HepG2 (cell line): ENCODE data around the gene MSI2. TPM values are rescaled to one million over a fixed set of nuclear protein-coding genes. Genes with fewer than 3 reads are reported as not detected.
A peak's percentile ranks its signal among the peaks of the same experiment; 100 is the strongest.

Experiments used
- ATAC-seq: fragments of 200-7000 bp; cut with Tn5 transposase; 3 replicates; pipeline ENCODE4 v1.9.1; 2020; ENCODE audit warnings: mild to moderate bottlenecking, moderate library complexity
- BruUV-seq: library from RNA; stranded (reverse); fragments of 400-500 nt; replicated peaks from 2 replicates; lab custom pipeline; 2021; lab: Mats Ljungman, UMichigan
- CTCF ChIA-PET: fragments of 300-600 bp; formaldehyde crosslinking; extraction: SDS; loops from one replicate; lab custom pipeline; 2021; ENCODE audit warnings: low total read pairs, inconsistent platforms, low intra/inter-chr PET ratio; lab: Yijun Ruan, JAX
- POLR2A ChIA-PET: fragments of 350-600 bp; sonication (Branson Sonifier 250); formaldehyde crosslinking; loops from one replicate; lab custom pipeline; 2020; ENCODE audit warnings: antibody characterized with exemption, inconsistent platforms; lab: Yijun Ruan, JAX
- DNase-seq: peaks from one replicate; pipeline ENCODE4 v3.0.0-alpha.2; 2015; ENCODE audit warnings: low spot score
- FAIRE-seq: peaks from 3 replicates; lab custom pipeline; 2011; peaks lifted over from hg19 to GRCh38; lab: Jason Lieb, UNC
- H2AFZ ChIP-seq: one replicate; pipeline ENCODE4 v1.6.1; 2011; ENCODE audit warnings: low read length, inconsistent platforms
- H3K27ac ChIP-seq: fragments of 300-600 bp; 3 replicates; pipeline ENCODE4 v1.8.0; 2011; ENCODE audit warnings: mixed run types, mild to moderate bottlenecking, mixed read lengths, low read length, inconsistent platforms; ENCODE audit not compliant: insufficient read depth; ENCODE audit errors: extremely low read length
- H3K27me3 ChIP-seq, 2 experiments: fragments of 200-600 bp in 1 of 2; 2 replicates in 1 of 2; 3 replicates in 1 of 2; pipeline versions ENCODE4 v1.6.0 to v1.8.0; 2011; ENCODE audit warnings: low read length in 2 of 2, mild to moderate bottlenecking in 2 of 2, moderate library complexity in 2 of 2, inconsistent platforms in 1 of 2; ENCODE audit not compliant: insufficient read depth in 2 of 2, control insufficient read depth in 1 of 2
- H3K36me3 ChIP-seq, 2 experiments: fragments of 200-600 bp in 1 of 2; replicated peaks in 1 of 2; 2 replicates in 1 of 2; 3 replicates in 1 of 2; pipeline versions ENCODE4 v1.5.1 to v1.8.0; 2011; ENCODE audit warnings: low read length in 2 of 2, inconsistent platforms in 1 of 2; ENCODE audit not compliant: insufficient read depth in 2 of 2, control insufficient read depth in 1 of 2
- H3K4me1 ChIP-seq: 2 replicates; pipeline ENCODE4 v1.5.1; 2012; ENCODE audit warnings: low read length, inconsistent platforms; ENCODE audit not compliant: insufficient read depth
- H3K4me2 ChIP-seq: 2 replicates; pipeline ENCODE4 v1.6.0; 2011; ENCODE audit warnings: low read depth, low read length, inconsistent platforms
- H3K4me3 ChIP-seq, 3 experiments: fragments of 200-600 bp in 1 of 3; sonication (generic), shearing (Covaris generic) in 1 of 3; replicated peaks in 1 of 3; 2 replicates each; pipeline ENCODE4 v1.5.1; 2011 to 2016; ENCODE audit warnings: low read length in 3 of 3, inconsistent platforms in 2 of 3, low read depth in 2 of 3, mild to moderate bottlenecking in 2 of 3, control low read depth in 1 of 3, mixed read lengths in 1 of 3; ENCODE audit not compliant: insufficient read depth in 1 of 3
- H3K79me2 ChIP-seq: one replicate; pipeline ENCODE4 v1.6.1; 2011; ENCODE audit warnings: low read length, inconsistent platforms; ENCODE audit not compliant: insufficient read depth
- H3K9ac ChIP-seq: 2 replicates; pipeline ENCODE4 v1.6.0; 2011; ENCODE audit warnings: mild to moderate bottlenecking, low read depth, low read length, inconsistent platforms; ENCODE audit not compliant: insufficient read depth
- H3K9me3 ChIP-seq: 2 replicates; pipeline ENCODE4 v1.5.1; 2012; ENCODE audit warnings: mild to moderate bottlenecking, low read length
- H4K20me1 ChIP-seq: 2 replicates; pipeline ENCODE4 v1.6.0; 2011; ENCODE audit warnings: inconsistent platforms, mild to moderate bottlenecking, low read length, moderate library complexity; ENCODE audit not compliant: insufficient read depth
- ATF4 ChIP-seq, 2 experiments: fragments of 450-650 bp in 1 of 2; sonication (generic) in 1 of 2; formaldehyde crosslinking; IDR thresholded peaks; 2 replicates each; pipeline versions ENCODE4 v1.5.0 to v1.8.0; 2020 to 2022; ENCODE audit warnings: mild to moderate bottlenecking in 1 of 2, missing genetic modification reagents in 1 of 2
- ZNF121 ChIP-seq: sonication (generic); formaldehyde crosslinking; IDR thresholded peaks from 2 replicates; pipeline ENCODE4 v1.5.0; 2020; ENCODE audit warnings: mild to moderate bottlenecking, missing genetic modification reagents
- ZNF644 ChIP-seq: IDR thresholded peaks from 2 replicates; pipeline ENCODE4 v1.6.1; 2016; ENCODE audit warnings: low read depth
- WGBS: methylation state at CpG from one replicate; pipeline ENCODE4 v1.1.6; 2017; ENCODE audit warnings: low lambda C conversion rate; 5-methylcytosine and 5-hydroxymethylcytosine counted together
- in situ Hi-C: cut with HindIII; loops from 2 replicates; pipeline ENCODE4 v1.10.0; 2017; ENCODE audit warnings: low pct_unique_long_range_greater_than_20kb; ENCODE audit not compliant: extremely low pct_ligation_motif_present
- intact Hi-C: fragments of 100-400 bp; cut with micrococcal nuclease; formaldehyde crosslinking; loops from one replicate; pipeline ENCODE4 v1.10.0; 2022; ENCODE audit not compliant: unreplicated experiment
- polyA plus RNA-seq, 8 experiments: library from polyadenylated mRNA; depleted of rRNA in 3 of 8; stranded (reverse) in 7 of 8; unstranded in 1 of 8; fragments of >200 nt; fragmentation: Illumina TruSeq in 4 of 8; extraction: Trizol in 4 of 8; gene quantifications; 2 replicates each; pipeline versions ENCODE4 v1.2.1 to v1.2.3, GENCODE V29; 2011 to 2016; ENCODE audit warnings: low read depth in 4 of 8, missing spikeins in 1 of 8, mixed read lengths in 1 of 8; ENCODE audit not compliant: insufficient read depth in 1 of 8
- total RNA-seq, 5 experiments: library from RNA; depleted of rRNA; stranded (reverse); fragments of >200 nt; fragmentation: Illumina TruSeq; extraction: Trizol; gene quantifications; 2 replicates each; pipeline ENCODE4 v1.2.3, GENCODE V29; 2016; ENCODE audit warnings: low read depth in 1 of 5
- TF ChIP-seq, protein P1 (sequence below): sonication (generic); formaldehyde crosslinking; IDR thresholded peaks from 2 replicates; pipeline ENCODE4 v1.4.0; 2020; ENCODE audit warnings: missing genetic modification reagents

MSI2 gene
- total and polyA plus RNA-seq, 2 of the 13 experiments (the other 11 are each of a cell fraction or from before 2014, with no cell fraction given): 77.5 to 78.4 TPM

DNA sequence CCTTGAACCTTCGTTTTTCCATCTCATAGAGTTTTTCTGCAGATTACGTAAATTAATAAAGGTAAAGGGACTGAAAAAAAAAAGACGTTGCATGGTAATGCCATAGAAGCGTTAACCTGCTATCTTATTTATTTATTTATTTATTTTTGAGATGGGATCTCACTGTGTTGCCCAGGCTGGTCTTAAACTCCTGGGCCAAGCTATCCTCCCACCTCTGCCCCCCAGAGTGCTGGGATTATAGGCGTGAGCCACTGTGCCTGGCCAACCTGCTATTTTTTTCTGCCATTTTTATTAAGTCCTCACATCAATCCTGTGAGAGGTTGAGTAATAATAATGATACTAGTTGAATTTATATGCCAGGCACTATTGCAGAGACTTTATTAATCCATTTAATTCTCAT, 7.9 kb downstream of the MSI2 start:
- BruUV-seq: no TSS peak
- Histone ChIP-seq H3K4me2 (no peak overlapping the region), H3K79me2 (peaks cover 89% of the 10 kb centered on the region), H2AFZ (no peak overlapping the region), H4K20me1 (peaks cover 16% of the 10 kb centered on the region), H3K27me3 (no peaks in the 10 kb centered on the region), H3K9ac (no peak overlapping the region), H3K27ac (no peak overlapping the region), H3K4me3 (no peak overlapping the region), H3K9me3 (no peaks in the 10 kb centered on the region), H3K36me3 (peaks cover 35 to 85% of the 10 kb centered on the region in 2 experiments), H3K4me1 (peaks cover 68% of the 10 kb centered on the region)
- no peak for ATAC-seq
- intact Hi-C loops (no loop called here), in situ Hi-C loops (no loop called here)
- WGBS: 99% methylated on average over 5 of the region's 5 CpGs
- CTCF ChIA-PET: no interaction called here
- POLR2A ChIA-PET: no interaction called here
- DNase-seq: no peak
- FAIRE-seq: no peak
- TF ChIP-seq ATF4 (CRISPR knock-in tag; IDR thresholded peaks at IDR 0.05) (no peak), ZNF121 (peak; percentile 57; the same call in 1 of the 2 replicates)

DNA sequence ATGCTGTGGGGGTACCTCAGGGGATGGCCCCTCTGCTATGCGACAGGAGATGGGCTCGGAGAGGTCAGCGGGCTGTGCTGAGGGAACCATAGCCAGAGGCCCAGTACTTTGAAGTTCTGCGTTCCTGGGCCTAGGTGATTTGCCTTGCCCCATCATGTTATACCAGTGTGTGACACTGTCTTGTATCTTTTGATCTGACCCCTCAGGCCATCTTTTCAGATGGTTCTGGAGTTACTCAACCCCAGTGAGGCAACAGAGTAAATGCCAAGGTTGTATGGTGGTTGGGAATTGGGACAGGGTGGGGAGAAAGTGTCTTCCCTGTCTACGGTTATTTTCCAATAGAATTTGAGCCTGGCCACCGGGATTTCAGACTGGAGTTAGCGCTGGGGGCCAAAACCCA, 8.5 kb downstream of the MSI2 start:
- in situ Hi-C loops: no loop called here
- DNase-seq: no peak

More for the DNA sequence above, 8.5 kb downstream of the MSI2 start:
- H3K79me2 ChIP-seq: peaks cover 89% of the 10 kb centered on the region
- FAIRE-seq (peak; percentile 23), ATAC-seq (no peak)
- no TSS peak for BruUV-seq
- intact Hi-C loops: no loop called here
- no peak overlapping the region for H3K27ac ChIP-seq
- no peaks in the 10 kb centered on the region for H3K9me3 ChIP-seq
- H3K4me3 ChIP-seq: no peak overlapping the region
- H3K9ac ChIP-seq: no peak overlapping the region
- 97% methylated on average over 7 of the region's 7 CpGs for WGBS
- H3K4me2 ChIP-seq: no peak overlapping the region
- ChIA-PET POLR2A (no interaction called here), CTCF (no interaction called here)
- H2AFZ ChIP-seq: no peak overlapping the region
- H3K27me3 ChIP-seq: no peaks in the 10 kb centered on the region
- TF ChIP-seq ZNF644 (CRISPR knock-in tag): 0 out of 2 replicates have a peak, but pooled peaks have one; percentile 12
- TF ChIP-seq, protein P1, sequence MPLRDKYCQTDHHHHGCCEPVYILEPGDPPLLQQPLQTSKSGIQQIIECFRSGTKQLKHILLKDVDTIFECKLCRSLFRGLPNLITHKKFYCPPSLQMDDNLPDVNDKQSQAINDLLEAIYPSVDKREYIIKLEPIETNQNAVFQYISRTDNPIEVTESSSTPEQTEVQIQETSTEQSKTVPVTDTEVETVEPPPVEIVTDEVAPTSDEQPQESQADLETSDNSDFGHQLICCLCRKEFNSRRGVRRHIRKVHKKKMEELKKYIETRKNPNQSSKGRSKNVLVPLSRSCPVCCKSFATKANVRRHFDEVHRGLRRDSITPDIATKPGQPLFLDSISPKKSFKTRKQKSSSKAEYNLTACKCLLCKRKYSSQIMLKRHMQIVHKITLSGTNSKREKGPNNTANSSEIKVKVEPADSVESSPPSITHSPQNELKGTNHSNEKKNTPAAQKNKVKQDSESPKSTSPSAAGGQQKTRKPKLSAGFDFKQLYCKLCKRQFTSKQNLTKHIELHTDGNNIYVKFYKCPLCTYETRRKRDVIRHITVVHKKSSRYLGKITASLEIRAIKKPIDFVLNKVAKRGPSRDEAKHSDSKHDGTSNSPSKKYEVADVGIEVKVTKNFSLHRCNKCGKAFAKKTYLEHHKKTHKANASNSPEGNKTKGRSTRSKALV (CRISPR knock-in tag): no peak
- H3K36me3 ChIP-seq: peaks cover 40 to 89% of the 10 kb centered on the region in 2 experiments
- peaks cover 18% of the 10 kb centered on the region for H4K20me1 ChIP-seq
- peaks cover 68% of the 10 kb centered on the region for H3K4me1 ChIP-seq
